Body of pancreas (tissue), 4 donors: ENCODE data around the gene GRIK3.

ENCODE experiments used
- CTCF ChIP-seq, 7 experiments: fragments of 450-650 bp in 4 of 7; fragments of 200-600 bp in 3 of 7; sonication (generic) in 3 of 7; IDR thresholded peaks; one replicate each; pipeline ENCODE4 v1.5.1; 2016 to 2019; ENCODE audit warnings: antibody characterized with exemption in 7 of 7
- POLR2A ChIP-seq, 3 donors: fragments of 450-650 bp; IDR thresholded peaks; one replicate each; pipeline ENCODE4 v1.6.1; 2016; ENCODE audit warnings: antibody characterized with exemption in 3 of 3, mild to moderate bottlenecking in 2 of 3

GRCh38 chr1:36752891-36753361 lies 281.4 kb downstream of the GRIK3 start:
- no peak for TF ChIP-seq POLR2A (IDR thresholded peaks at IDR 0.05)
- TF ChIP-seq CTCF (IDR thresholded peaks at IDR 0.05): no peak
